Lower lobe of right lung (tissue), 2 donors: ENCODE results near the gene HCN4. TPM values are rescaled to one million over a fixed set of nuclear protein-coding genes. Genes with fewer than 3 reads are reported as not detected.

Experiments
- ATAC-seq, 2 donors: fragments of 200-7000 bp; cut with Tn5 transposase; one replicate each; pipeline ENCODE4 v1.9.1; 2020 to 2022; ENCODE audit warnings: mild to moderate bottlenecking in 2 of 2, moderate library complexity in 2 of 2
- DNase-seq: peaks from one replicate; pipeline ENCODE4 v3.0.0-alpha.2; 2020
- H3K27ac ChIP-seq: fragments of 200-600 bp; one replicate; pipeline ENCODE4 v1.8.0; 2022
- H3K27me3 ChIP-seq: fragments of 200-600 bp; one replicate; pipeline ENCODE4 v1.8.0; 2022; ENCODE audit warnings: low read depth
- H3K36me3 ChIP-seq: fragments of 200-600 bp; one replicate; pipeline ENCODE4 v1.8.0; 2022; ENCODE audit warnings: mild to moderate bottlenecking
- H3K4me1 ChIP-seq: fragments of 200-600 bp; one replicate; pipeline ENCODE4 v1.8.0; 2022
- H3K4me3 ChIP-seq: fragments of 200-600 bp; one replicate; pipeline ENCODE4 v1.8.0; 2022; ENCODE audit warnings: mild to moderate bottlenecking
- H3K9me3 ChIP-seq: fragments of 200-600 bp; one replicate; pipeline ENCODE4 v1.8.0; 2022
- intact Hi-C: fragments of 100-400 bp; cut with DNase I; formaldehyde crosslinking; loops from one replicate; pipeline ENCODE4 v1.11.0; 2022
- total RNA-seq: library from RNA; stranded (reverse); fragmentation: NEBNext Ultra II Directional; extraction: Animal tissue kit (Norgen Biotek cat#: 25700); gene quantifications from one replicate; pipeline ENCODE4 v1.2.1, GENCODE V29; 2021
- TF ChIP-seq, protein P1 (sequence below): fragments of 200-600 bp; IDR thresholded peaks from one replicate; pipeline ENCODE4 v1.8.0; 2022; ENCODE audit warnings: antibody characterized with exemption, mild to moderate bottlenecking
- donor health status: DM: no; HTN: yes; CAD: no; lungs with severe emphysema.

HCN4 gene
- total RNA-seq, 1 donor from 2014 or later = 0.18 TPM

DNA sequence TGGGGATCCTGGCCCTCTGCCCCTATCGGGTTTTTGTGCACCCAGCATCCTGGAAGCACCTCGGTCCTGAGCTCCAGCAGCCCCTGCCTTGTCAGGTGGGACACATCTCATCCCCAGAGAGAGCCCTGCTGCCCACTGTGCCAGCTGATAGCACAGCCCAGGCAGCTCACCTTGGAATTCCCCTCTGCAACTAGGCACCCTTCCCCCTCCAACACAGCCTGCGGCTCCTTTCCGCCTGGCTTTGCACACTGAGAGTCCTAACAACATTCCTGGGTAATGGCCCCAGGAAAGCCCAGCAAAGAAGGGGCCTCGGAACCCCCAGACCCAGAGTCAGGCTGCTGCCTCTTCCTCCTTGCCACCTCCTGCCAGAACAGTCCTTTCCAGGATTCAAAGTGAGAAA, 5.9 kb downstream of the HCN4 start:
- Histone ChIP-seq H3K9me3 (no peaks in the 10 kb centered on the region), H3K4me3 (no peak overlapping the region), H3K36me3 (no peaks in the 10 kb centered on the region), H3K27ac (no peak overlapping the region), H3K27me3 (peaks cover 55% of the 10 kb centered on the region), H3K4me1 (no peaks in the 10 kb centered on the region)
- intact Hi-C loops = no loop called here
- DNase-seq = no peak
- TF ChIP-seq, protein P1, sequence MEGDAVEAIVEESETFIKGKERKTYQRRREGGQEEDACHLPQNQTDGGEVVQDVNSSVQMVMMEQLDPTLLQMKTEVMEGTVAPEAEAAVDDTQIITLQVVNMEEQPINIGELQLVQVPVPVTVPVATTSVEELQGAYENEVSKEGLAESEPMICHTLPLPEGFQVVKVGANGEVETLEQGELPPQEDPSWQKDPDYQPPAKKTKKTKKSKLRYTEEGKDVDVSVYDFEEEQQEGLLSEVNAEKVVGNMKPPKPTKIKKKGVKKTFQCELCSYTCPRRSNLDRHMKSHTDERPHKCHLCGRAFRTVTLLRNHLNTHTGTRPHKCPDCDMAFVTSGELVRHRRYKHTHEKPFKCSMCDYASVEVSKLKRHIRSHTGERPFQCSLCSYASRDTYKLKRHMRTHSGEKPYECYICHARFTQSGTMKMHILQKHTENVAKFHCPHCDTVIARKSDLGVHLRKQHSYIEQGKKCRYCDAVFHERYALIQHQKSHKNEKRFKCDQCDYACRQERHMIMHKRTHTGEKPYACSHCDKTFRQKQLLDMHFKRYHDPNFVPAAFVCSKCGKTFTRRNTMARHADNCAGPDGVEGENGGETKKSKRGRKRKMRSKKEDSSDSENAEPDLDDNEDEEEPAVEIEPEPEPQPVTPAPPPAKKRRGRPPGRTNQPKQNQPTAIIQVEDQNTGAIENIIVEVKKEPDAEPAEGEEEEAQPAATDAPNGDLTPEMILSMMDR = no peak
- no peak for ATAC-seq

DNA sequence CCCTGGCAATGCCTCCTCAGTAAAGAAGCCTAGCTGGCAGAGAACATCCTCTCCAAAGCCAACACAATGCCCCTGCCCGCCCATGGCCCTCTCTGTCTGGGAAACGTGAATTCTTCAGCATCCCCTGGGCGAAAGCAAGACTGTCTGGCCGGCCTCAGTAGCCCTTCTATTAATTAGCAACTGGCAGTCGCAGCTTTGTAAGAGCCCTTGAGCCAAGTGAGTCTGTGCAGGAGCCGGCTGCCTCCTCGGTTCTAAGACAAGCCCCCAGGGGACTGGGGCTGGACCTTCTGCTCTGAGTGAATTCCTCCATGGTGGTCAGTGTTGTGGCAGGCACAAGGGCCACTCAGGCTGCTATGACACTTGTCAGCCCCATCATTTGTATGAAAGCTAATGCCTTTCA, 7.4 kb downstream of the HCN4 start:
- intact Hi-C loops = no loop called here
- peaks cover 40% of the 10 kb centered on the region for H3K27me3 ChIP-seq
- no peak for ATAC-seq

DNA sequence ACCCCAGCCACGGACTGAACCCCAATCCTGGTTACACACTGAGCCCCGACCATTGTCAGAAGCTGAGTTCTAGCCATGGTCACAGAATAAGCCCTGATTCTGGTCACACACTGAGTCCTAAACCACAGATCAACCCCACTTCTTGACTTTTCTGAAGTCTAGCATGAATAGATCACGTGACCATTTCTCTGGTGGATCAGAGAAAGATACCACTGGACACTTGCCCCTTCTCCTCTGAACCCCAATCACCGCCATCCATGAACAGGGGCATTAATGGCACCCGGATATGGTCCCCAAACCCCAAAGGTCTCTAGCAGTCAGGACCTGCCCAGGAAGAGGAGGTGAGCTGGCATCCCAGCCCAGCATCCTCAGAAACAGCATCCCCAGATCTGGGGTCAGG, 9.1 kb downstream of the HCN4 start:
- DNase-seq = no peak
- no peak overlapping the region for H3K4me3 ChIP-seq
- H3K27ac ChIP-seq = no peak overlapping the region
- H3K9me3 ChIP-seq = no peaks in the 10 kb centered on the region
- TF ChIP-seq, protein P1 = no peak
- peaks cover 23% of the 10 kb centered on the region for H3K27me3 ChIP-seq
- ATAC-seq = no peak
- H3K4me1 ChIP-seq = no peaks in the 10 kb centered on the region
- H3K36me3 ChIP-seq = no peaks in the 10 kb centered on the region
- intact Hi-C loops = no loop called here

More for the DNA sequence above, 7.4 kb downstream of the HCN4 start:
- Histone ChIP-seq H3K36me3 (no peaks in the 10 kb centered on the region), H3K4me1 (no peaks in the 10 kb centered on the region), H3K4me3 (no peak overlapping the region), H3K9me3 (no peaks in the 10 kb centered on the region), H3K27ac (no peak overlapping the region)
- DNase-seq = no peak
- TF ChIP-seq, protein P1 = no peak

DNA sequence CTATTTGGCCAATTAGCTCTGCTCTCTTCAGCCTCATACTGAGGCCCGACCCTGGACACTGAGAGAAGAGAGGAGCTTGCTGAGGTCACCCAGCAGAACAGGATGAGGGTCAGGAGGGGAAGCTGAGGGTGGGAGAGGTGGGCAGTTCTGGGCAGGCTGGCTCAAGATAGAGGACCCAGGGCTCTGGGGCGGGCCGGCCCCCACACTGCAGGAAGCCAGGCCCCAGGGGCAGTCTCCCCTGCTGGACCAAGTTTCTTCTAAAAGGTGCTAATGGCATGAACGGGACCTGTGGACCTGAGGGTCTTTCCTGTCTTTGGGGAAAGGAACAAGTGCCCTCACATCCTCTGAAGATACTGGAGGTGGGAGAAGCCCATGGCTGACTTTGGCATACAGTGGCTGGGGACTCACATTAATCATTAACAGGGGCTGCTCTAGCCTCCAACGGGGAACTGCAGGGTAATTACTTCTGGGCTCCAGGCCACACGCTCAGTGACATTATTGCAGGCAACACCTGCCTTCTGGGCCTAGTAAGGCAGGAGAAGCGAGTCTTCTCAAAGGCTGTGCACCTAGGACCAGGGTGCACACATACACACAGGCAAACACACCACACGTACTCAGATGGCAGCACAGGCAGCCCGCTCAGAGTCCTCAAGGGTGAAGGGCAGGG, 10.6 kb downstream of the HCN4 start:
- Histone ChIP-seq H3K9me3 (no peaks in the 10 kb centered on the region), H3K36me3 (no peaks in the 10 kb centered on the region), H3K27me3 (peaks cover 11% of the 10 kb centered on the region), H3K4me1 (no peaks in the 10 kb centered on the region), H3K27ac (no peak overlapping the region), H3K4me3 (no peak overlapping the region)
- TF ChIP-seq, protein P1 = no peak
- DNase-seq (no peak), ATAC-seq (no peak)
- intact Hi-C loops = no loop called here

DNA sequence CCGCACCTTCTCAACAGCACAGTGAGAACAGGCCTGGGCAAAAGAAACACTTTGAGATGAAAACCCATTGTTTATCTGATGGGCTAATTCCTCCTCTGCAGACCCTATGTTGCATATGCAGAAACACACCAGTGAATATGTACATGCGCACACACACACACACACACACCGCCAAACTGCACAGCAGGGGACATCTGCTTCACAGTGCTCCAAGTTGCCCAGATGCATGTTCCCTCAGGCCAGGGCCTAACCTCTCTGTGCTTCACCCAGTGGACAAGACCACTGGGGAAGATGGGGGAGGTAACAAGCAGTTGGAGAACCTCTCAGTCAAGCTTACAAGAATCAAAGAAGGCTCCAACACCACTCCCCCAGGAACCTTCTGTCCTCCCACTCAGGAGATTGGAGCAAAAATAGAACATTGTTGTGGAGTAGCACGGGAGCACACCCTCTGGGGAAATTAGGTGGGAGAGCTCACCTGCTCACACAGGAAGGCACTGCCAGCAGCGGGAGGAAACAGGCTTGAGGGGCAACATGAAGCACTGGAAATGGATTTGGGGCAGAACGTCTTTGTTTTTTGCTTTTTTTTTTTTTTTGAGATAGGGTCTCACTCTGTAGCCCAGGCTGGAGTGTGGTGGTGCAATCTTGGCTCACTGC, 13.0 kb downstream of the HCN4 start:
- Histone ChIP-seq H3K27me3 (no peaks in the 10 kb centered on the region), H3K4me3 (no peak overlapping the region), H3K27ac (no peak overlapping the region), H3K4me1 (no peaks in the 10 kb centered on the region), H3K9me3 (no peaks in the 10 kb centered on the region), H3K36me3 (no peaks in the 10 kb centered on the region)
- intact Hi-C loops = no loop called here
- TF ChIP-seq, protein P1 = no peak
- no peak for ATAC-seq
- no peak for DNase-seq
